GM21390 (cell line): Measurements from ENCODE around the gene TNFAIP2.

ENCODE experiments used
- ATAC-seq: cut with Tn5 transposase; IDR thresholded peaks from one replicate; pipeline ENCODE4 v1.9.1; 2021; ENCODE audit not compliant: unreplicated experiment

The TNFAIP2 gene

GRCh38 chr14:103133210-103134140 is 10.2 kb downstream of the TNFAIP2 start:
- no peak for ATAC-seq

GRCh38 chr14:103134405-103134804 is 11.1 kb downstream of the TNFAIP2 start:
- no peak for ATAC-seq

- ATAC-seq, result no peak
These were observed 11.7 kb downstream of the TNFAIP2 start for GRCh38 chr14:103134919-103135318.

- ATAC-seq, result no peak
These were observed 12.3 kb downstream of the TNFAIP2 start for GRCh38 chr14:103135333-103136260.

GRCh38 chr14:103136388-103137271 is 13.4 kb downstream of the TNFAIP2 start:
- no peak for ATAC-seq

GRCh38 chr14:103137689-103138300 is 14.5 kb downstream of the TNFAIP2 start:
- no peak for ATAC-seq

- no peak for ATAC-seq
These were observed 15.3 kb downstream of the TNFAIP2 start for GRCh38 chr14:103138301-103139131.

GRCh38 chr14:103139132-103140025 is 16.1 kb downstream of the TNFAIP2 start:
- ATAC-seq, result no peak

GRCh38 chr14:103140316-103141109 is 17.3 kb downstream of the TNFAIP2 start:
- ATAC-seq, result peak; percentile 58

- no peak for ATAC-seq
These were observed 18.0 kb downstream of the TNFAIP2 start for GRCh38 chr14:103141117-103141796.

GRCh38 chr14:103142026-103142425 is 18.8 kb downstream of the TNFAIP2 start:
- no peak for ATAC-seq

GRCh38 chr14:103142721-103143302 is 19.6 kb downstream of the TNFAIP2 start:
- ATAC-seq, result no peak

- no peak for ATAC-seq
These were observed 20.2 kb downstream of the TNFAIP2 start for GRCh38 chr14:103143506-103143905.

GRCh38 chr14:103144085-103144484 is 20.8 kb downstream of the TNFAIP2 start:
- no peak for ATAC-seq

- ATAC-seq, result no peak
These were observed 23.0 kb downstream of the TNFAIP2 start for GRCh38 chr14:103146141-103146709.
